Activated naive CD4-positive, alpha-beta T cell treated with anti-CD3 and anti-CD28 coated beads, Interleukin-2, amount 10 ng/mL, durations not matched to agents 5 hours and 36 hours (primary cell): ENCODE results near the gene DNAL1. TPM values are rescaled to one million over a fixed set of nuclear protein-coding genes. Genes with fewer than 3 reads are reported as not detected.

Experiments
- total RNA-seq, 2 experiments: library from RNA; stranded (reverse); gene quantifications; one replicate each; pipeline ENCODE4 v1.2.3, GENCODE V29; 2021

Gene DNAL1
- total RNA-seq = 1 to 10 TPM; 4.3 TPM

GRCh38 chr14:73644531-73645247, at the start of gene DNAL1:
Gene DNAL1 (plus strand): TSS chr14:73644986. CDS start chr14:73645040, 54 bp downstream.

GRCh38 chr14:73612339-73613045, 32.3 kb upstream of the DNAL1 start, which contains the start of gene ACOT6:
Gene ACOT6 (plus strand): TSS chr14:73612517. CDS start chr14:73612572, 55 bp downstream.

GRCh38 chr14:73713803-73714655, 69.2 kb downstream of the DNAL1 start, which contains the start of gene PNMA1:
Gene PNMA1 (minus strand): TSS chr14:73714384. CDS start chr14:73713639, 745 bp downstream.

Other genes starting within 250 kb of the DNAL1 start
- gene NUMB, start 186.4 kb upstream of the DNAL1 start, total RNA-seq = 10 to 100 TPM; 47.7 to 47.8 TPM
- gene RIOX1, start 154.1 kb upstream of the DNAL1 start, total RNA-seq = 10 to 100 TPM; 20.4 to 20.8 TPM
- gene ACOT1, start 107.8 kb upstream of the DNAL1 start, total RNA-seq = 1 to 10 TPM; 2.8 to 3.5 TPM
- gene HEATR4, start 86.0 kb upstream of the DNAL1 start, total RNA-seq = under 1 TPM in 1 of 2 experiments, not detected in 1; 0.05 TPM
- 10 to 100 TPM; 11.9 to 12.0 TPM for gene ACOT2, start 75.8 kb upstream of the DNAL1 start, total RNA-seq
- gene ACOT4, start 53.1 kb upstream of the DNAL1 start, total RNA-seq = 1 to 10 TPM in 1 of 2 experiments, under 1 TPM in 1; 0.86 to 1.1 TPM
- gene ACOT6, start 32.5 kb upstream of the DNAL1 start, total RNA-seq = not detected
- gene PNMA1, start 69.4 kb downstream of the DNAL1 start, total RNA-seq = 10 to 100 TPM; 19.9 to 20.5 TPM
- 1 to 10 TPM; 1.7 to 3.1 TPM for gene PTGR2, start 206.8 kb downstream of the DNAL1 start, total RNA-seq
- 10 to 100 TPM; 42.2 to 45.0 TPM for gene ZNF410, start 241.9 kb downstream of the DNAL1 start, total RNA-seq